ENCODE data around the gene ADAMTS8.

- TF ChIP-seq CTCF (IDR thresholded peaks at IDR 0.05) (no peak), GABPA (IDR thresholded peaks at IDR 0.05; ENCODE audit: low read depth) (no peak), EP300 (IDR thresholded peaks at IDR 0.05; ENCODE audit: borderline replicate concordance in 1 of 2, low read depth in 1 of 2, low read length in 1 of 2) (no peak), IRF3 (IDR thresholded peaks at IDR 0.05; ENCODE audit: low read depth, low read length) (no peak), TAF1 (IDR thresholded peaks at IDR 0.05; ENCODE audit: borderline replicate concordance, low read depth, low read length) (no peak), EZH2phosphoT487 (IDR thresholded peaks at IDR 0.05; ENCODE audit: borderline replicate concordance, low read depth) (no peak), FOXM1 (IDR thresholded peaks at IDR 0.05; ENCODE audit: low read depth) (no peak), RXRA (IDR thresholded peaks at IDR 0.05; ENCODE audit: borderline replicate concordance, low read depth) (no peak), POLR2AphosphoS5 (IDR thresholded peaks at IDR 0.05; ENCODE audit: low read depth, low read length) (no peak), SMC3 (IDR thresholded peaks at IDR 0.05; ENCODE audit: low read depth, low read length) (no peak), SIN3A (IDR thresholded peaks at IDR 0.05; ENCODE audit: borderline replicate concordance, low read depth, low read length) (no peak), TCF12 (IDR thresholded peaks at IDR 0.05) (no peak), NFIC (IDR thresholded peaks at IDR 0.05; ENCODE audit: borderline replicate concordance) (no peak), MEF2A (IDR thresholded peaks at IDR 0.05; ENCODE audit: borderline replicate concordance, low read depth) (no peak)
These were observed 13.3 kb upstream of the ADAMTS8 start for GRCh38 chr11:130441719-130442118.
